Hepatocyte (in vitro differentiated cells): ENCODE results near the gene SETD3.

Experiments
- CTCF ChIP-seq: fragments of 200-600 bp; sonication (generic); IDR thresholded peaks from 2 replicates; pipeline ENCODE4 v1.5.1; 2016; ENCODE audit warnings: antibody characterized with exemption, mild to moderate bottlenecking; ENCODE audit not compliant: poor library complexity
- EZH2 ChIP-seq: fragments of 200-600 bp; sonication (generic); IDR thresholded peaks from 2 replicates; pipeline ENCODE4 v1.6.1; 2016; ENCODE audit warnings: antibody characterized with exemption, mild to moderate bottlenecking, borderline replicate concordance
- EZH2phosphoT487 ChIP-seq: fragments of 200-600 bp; sonication (generic); IDR thresholded peaks from one replicate; pipeline ENCODE4 v1.6.1; 2018; ENCODE audit warnings: antibody characterized with exemption, mild to moderate bottlenecking, low read depth, moderate library complexity; ENCODE audit not compliant: unreplicated experiment, severe bottlenecking

GRCh38 chr14:99512110-99512449 lies 31.4 kb upstream of the SETD3 start:
- TF ChIP-seq CTCF, result no peak
- no peak for TF ChIP-seq EZH2
- no peak for TF ChIP-seq EZH2phosphoT487
